Bone marrow (tissue), 2 donors: ENCODE measurements around the gene ELL2.
"Not testable (repeated sequence)": the region's sequence is repeated elsewhere in the genome, so short reads cannot be mapped to it uniquely, and the experiment has no call there.

Experiments
- DNase-seq, 2 donors: peaks; one replicate each; lab custom pipeline; 2025; lab: John Stamatoyannopoulos, UW

ELL2 gene

DNA sequence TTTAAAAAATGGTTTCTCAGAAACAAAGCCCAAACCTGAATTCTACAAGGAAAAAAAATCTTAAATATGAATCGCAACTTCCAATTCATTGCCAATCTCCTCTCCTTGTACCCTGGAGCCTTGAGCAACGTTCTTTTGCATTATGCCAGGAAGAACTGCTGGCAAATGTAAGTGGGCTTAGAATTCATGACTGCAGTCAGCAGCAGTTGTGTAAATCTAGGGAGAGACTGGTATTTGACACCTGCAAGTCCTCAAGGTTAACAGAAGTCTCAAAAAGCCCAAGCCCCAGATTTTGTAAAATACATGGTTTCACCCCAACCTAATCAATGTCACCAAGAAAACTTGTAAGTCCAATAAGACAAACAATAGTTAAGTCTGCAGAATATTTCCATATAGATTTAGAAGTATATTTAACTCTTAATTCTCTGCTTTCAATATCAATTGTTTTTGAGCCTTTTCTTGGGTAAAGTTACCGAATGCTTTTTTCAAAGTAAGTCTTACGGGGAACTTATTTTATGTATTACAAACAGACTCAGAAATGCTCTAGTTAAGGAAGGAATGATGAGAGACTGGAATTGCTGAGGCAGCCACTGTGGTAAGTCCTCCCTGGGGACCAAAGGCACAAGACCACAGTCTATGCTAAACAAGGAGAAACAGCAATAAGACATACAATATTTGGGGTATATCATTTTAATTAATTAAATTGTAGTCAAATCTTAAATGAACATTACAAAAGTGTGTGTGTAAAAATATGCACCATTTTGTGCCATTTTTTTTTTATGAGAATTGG, 31.3 kb downstream of the ELL2 start:
- no peak for DNase-seq

DNA sequence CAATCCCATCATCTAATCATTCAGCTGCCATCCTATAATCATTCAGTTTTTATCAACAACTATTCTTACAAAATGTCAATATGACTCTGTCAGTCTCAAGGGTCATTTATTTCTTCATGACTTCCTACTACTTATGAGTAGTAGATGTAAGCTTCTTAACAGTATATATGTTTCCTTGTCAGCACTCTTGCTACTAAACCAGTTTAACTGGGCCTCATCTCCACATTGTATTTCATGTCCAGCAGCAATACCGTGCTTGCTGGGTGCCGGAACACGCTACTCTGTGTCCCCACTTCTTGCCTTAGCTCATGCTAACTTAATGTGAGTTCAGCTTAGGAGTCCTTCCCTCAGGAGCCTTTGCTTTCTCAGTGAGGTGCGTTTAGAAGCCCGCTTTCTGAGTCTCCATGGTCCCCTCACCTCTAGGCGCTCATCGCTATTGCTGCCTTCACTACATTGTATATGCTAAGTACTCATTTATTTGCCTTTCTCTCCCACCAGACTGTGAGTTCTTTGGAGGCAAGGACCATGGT, 32.9 kb downstream of the ELL2 start:
- no peak for DNase-seq

DNA sequence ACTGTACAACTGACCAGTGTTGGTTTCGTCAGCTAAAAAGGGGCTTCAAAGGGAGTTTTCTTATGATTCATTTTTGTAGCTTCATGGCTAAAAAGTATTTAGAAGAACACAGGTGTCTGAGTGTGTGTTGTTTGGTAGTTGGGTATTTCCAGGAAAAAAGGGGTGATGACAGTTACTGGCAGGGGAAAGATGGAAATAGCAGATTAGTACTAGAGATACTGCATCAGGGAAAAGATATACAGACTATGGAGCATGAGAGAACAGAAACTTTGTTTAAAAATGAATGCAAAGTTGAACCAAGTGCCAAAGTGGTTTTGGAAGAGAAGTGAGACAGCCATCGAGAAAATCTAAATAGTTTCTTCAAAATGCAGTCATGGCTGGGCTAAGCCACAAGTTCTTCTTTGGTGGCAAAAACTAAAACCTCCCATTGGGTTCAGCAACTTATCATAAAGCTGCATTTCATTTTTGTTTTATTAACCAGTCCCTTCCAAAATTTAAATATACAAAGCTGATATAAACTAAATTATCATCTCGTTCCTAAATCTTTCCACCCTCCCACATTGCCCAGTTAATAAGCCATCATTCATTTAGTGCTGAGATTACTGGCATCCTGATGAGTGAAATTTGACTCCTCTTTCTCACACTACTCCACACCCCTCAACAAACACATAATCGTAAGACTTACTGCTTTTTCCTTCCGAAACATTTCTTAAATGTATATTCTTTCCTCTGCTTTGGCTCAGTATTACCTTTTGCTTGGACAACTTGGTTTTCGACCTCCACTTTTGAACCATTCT, 33.5 kb downstream of the ELL2 start:
- DNase-seq = no peak

GRCh38 chr5:95927300-95927699, 34.4 kb downstream of the ELL2 start:
- DNase-seq = not testable (repeated sequence)

GRCh38 chr5:95925939-95926338, 35.7 kb downstream of the ELL2 start:
- DNase-seq = no peak

GRCh38 chr5:95925378-95925744, 36.3 kb downstream of the ELL2 start:
- DNase-seq = no peak

DNA sequence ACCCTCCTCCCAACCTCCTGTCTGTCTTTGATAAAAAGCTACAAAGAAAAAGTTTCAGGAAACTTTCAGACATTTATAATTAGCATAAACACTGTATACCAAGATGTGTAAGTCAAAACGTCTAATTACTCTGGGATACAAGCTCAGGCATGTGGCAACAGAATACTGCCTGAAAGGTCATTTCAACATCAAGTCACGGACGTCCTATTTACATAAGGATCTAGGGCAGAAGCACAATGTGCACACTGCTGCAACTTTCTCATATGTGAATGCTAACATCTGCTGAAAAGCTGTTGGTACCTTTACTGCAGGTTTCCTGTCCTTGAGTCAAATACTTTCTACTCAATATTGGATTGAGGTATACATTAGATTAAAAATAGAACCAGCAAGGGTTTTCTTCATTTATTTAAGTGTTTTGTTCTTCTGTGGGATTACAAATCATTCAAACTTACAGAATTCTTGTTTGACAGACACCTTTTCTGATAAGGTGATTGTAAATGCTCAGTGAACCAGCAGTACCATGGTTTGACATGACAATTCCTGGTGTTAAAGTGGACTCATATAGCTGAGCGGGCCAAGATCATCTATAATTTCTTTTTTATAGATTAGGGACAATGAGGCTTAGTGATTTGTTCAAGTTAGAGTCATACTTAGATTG, 36.8 kb downstream of the ELL2 start:
- no peak for DNase-seq

DNA sequence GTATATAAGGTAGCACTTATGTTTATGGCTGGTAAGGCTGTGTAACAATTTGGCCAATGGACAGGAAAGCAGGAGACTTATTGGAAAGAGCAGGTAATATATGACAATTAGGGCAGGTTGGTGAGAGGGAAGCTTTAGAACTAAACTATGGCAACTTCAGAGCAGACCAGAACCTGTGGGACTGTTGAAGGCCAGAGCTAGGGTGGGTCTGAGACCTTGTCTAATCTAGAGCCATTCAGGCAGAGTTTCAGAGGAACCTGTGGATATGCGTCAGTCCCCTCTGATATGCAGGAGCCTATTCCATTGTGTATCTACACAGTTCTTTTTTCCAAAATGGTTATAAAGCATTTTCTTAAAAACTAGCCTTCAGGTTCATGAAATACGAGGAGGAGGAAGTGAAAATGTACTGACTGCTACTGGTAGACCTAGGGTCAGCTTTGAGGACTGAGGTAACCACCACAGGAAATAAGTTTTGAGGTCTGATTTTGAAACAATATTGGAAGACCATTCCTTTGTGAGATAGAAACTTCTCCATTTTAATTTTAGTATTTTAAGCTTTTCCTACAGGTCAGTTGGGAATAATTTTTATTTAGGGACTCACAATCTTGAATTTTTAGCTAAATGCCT, 37.6 kb downstream of the ELL2 start:
- DNase-seq = no peak

GRCh38 chr5:95922798-95923197, 38.9 kb downstream of the ELL2 start:
- DNase-seq = no peak

DNA sequence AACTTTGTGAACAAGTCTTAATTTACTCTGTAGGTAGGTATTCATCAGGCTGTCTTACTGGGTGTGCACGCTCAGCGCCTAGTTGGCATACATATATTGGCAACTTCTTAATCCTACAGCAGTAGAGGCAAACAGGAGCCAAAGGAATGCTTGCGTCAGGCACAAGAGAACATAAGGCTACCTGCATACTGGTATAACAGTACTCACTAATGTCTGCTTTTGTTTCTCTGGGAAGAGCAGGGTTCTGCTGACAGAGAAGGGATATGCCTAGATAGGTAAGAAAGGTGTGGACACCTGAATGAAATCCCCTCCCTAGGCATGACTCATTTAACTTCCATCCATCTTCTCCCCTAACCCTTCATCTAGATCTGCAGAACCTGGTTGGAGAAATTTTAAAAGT, 40.1 kb downstream of the ELL2 start:
- no peak for DNase-seq

DNA sequence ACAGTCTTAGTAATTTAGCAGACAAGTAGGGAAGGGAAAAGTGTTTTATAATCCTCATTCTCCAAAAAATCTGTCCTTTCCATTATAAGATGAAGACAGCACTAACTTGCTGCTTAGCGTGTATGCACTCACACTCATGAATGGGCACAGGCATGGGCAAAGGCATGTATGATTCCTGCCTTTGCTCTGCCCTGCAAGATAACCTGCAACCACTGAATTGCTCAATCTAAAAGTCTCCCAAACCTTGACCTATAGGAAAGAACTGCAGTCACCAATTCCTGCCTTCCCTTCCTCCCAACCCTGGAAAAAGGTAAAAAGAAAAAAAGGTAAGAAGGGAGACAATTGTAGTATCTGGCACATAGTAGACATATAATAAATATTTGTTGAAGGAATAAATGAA, 40.8 kb downstream of the ELL2 start:
- DNase-seq = no peak

DNA sequence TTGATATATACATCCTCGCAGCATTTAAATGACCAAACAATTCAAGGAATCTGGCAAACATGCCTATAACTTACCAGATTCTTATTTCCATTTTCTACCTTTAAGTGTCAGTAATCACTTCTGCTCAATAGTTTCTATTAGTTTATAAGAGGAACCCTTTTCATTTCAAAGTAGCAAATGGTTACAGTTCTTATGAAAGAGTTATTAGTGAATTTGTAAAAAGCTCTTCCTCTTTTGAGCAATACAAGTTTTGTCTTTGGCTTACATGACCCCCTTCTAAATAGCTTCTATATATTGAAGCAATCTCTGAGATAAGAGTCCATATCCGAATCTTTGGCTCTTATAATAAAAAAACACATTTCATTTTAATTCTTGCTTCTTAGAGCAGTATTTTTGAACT, 42.0 kb downstream of the ELL2 start:
- no peak for DNase-seq

DNA sequence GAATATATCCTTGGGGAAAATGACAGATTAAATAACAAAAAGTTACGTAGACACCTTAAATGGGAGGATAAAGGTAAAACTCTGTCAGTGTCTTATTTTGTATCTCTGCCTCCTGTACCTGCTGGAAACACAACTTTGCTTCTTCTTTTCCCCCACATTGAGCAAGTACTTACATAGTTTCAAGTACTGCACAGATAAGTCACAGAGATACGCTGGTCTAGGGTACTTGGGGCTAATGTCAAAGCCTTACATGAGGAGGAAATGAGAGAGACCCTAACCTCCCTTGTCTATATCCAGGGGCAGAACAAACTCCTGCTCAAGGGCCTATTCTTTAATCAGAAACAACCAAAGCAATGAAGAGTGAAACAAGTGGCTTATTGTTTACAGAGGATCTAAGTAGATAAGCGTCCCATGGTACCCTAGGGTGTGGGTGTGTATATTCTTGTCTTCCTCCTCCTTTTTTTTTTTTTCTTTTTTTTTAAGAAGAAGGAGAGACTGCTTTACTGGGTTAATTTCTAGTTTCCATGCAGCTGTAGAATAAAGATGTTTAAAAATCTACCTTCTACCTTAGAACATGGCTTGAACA, 43.1 kb downstream of the ELL2 start:
- DNase-seq = no peak

DNA sequence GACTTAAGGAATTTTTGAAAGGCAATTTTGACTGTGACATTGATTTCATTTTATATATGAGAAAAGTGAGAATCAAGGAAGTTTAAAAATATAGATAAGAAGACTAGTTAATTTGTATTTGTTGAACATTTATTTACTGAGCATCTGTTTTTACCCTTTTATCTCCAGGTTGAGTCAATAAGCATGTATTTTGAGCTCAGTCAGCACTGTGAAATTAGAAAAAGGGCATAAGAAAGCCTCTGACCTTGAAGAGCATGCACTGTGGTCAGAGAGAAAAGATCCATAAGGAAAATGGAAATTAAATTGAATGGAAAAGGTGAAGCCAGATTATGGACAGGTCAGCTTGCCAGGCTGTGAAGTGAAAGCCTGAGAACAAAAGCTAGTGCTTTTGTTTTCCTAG, 44.4 kb downstream of the ELL2 start:
- no peak for DNase-seq

DNA sequence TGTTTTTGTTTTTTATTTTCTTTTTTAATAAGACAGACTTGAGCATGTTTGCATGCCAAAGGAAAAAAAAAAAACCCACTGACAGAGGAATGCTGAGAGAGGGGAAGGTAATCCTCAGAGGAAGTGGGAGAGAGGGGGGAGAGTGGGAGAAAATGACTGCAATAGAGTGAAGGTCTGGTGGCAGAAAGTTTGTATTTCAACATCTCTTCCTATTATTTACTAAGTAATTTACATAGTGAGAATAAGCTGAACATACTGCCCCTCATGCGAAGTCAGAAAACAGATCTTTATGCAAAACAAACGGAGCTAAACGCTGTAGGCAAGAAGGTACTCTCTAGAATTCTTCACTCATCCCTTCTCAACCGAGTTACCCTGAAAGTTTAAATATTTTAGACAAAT, 45.0 kb downstream of the ELL2 start:
- DNase-seq = no peak

- DNase-seq = no peak
Measured at GRCh38 chr5:95915999-95916686, 45.5 kb downstream of the ELL2 start.

DNA sequence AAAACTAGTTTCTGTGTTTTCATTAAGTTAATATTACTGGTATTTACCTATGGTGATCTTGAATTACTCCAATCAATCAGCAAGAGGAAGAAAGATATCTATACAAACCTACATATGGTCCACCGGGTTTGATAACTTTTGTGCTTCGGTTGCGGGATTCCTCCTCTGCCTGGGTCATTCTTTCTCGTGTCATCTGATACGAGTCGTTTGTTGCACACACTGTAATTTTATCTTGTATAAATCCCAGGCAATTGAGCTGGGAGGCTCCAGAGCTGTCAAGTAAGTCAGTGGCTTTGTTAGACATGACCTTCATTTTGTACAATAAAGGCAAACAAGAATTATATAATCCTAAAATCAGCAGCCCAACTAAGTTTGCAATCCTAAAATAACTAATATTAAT, 48.0 kb downstream of the ELL2 start:
- no peak for DNase-seq

DNA sequence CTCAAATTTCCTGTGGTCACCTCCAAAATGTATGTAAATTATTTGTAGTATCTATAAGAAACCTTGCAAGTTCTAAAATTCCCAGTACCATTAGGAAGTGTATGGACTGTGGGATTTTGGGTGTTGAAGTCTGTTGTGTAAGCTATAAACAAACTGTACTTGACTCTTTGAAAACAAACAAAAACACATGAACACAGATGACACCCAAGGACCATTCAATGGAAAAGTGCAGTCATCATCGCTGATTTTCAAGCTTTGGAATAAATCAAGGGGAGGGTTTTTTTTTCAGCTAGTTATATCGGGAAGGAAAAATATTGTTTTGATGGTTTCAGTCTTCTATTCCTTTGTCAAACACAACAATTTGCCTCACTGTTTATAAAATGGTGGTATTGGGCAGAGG, 49.6 kb downstream of the ELL2 start:
- no peak for DNase-seq

DNA sequence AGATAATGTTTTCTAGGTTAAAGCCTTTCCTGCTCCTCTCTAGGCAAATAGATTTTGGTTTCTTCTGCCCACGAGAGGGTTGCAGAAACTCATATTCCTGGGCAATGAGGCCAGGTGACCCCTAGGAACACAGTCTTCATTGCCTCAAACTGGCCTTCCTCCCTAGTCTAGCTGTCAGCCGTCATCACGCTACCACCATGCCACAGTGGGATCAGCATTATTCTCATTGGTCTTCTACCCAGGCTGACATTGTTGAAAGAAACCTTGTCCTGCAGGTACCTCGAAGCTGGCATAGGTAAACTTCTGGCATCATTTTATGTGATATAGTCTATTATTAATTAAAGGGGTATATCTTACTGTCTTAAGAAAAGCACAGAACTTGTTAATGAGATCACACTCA, 51.1 kb downstream of the ELL2 start:
- no peak for DNase-seq

- DNase-seq = no peak
Measured at GRCh38 chr5:95909738-95910137, 51.9 kb downstream of the ELL2 start.

- DNase-seq = no peak
Measured at GRCh38 chr5:95908799-95909198, 52.9 kb downstream of the ELL2 start.
